HepG2 (cell line): Measurements from ENCODE around the gene CMTM2. TPM values are rescaled to one million over a fixed set of nuclear protein-coding genes. Genes with fewer than 3 reads are reported as not detected.
A peak's percentile ranks its signal among the peaks of the same experiment; 100 is the strongest.

ENCODE experiments used
- BORCS8-MEF2B ChIP-seq: sonication (generic); formaldehyde crosslinking; IDR thresholded peaks from 2 replicates; pipeline ENCODE4 v1.8.0; 2022; ENCODE audit warnings: mild to moderate bottlenecking, missing genetic modification reagents
- CTCF ChIP-seq: sonication (generic); formaldehyde crosslinking; IDR thresholded peaks from 2 replicates; pipeline ENCODE4 v1.5.0; 2020; ENCODE audit warnings: mild to moderate bottlenecking, missing genetic modification reagents, moderate library complexity
- FOXA3 ChIP-seq: IDR thresholded peaks from 2 replicates; pipeline ENCODE4 v1.6.1; 2016; ENCODE audit warnings: missing genetic modification reagents, missing compliant biosample characterization
- GABPA ChIP-seq, 2 experiments: IDR thresholded peaks; 2 replicates each; pipeline ENCODE4 v1.6.1; 2011 to 2016; ENCODE audit warnings: low read depth in 2 of 2, low read length in 1 of 2, missing biosample characterization in 1 of 2, missing genetic modification characterization in 1 of 2
- KDM1A ChIP-seq: IDR thresholded peaks from 2 replicates; pipeline ENCODE4 v1.6.1; 2016; ENCODE audit warnings: missing compliant biosample characterization
- POLR2A ChIP-seq, 2 experiments: IDR thresholded peaks; 2 replicates each; pipeline ENCODE4 v1.6.1; 2011; ENCODE audit warnings: low read depth in 2 of 2, low read length in 2 of 2, mild to moderate bottlenecking in 1 of 2, moderate library complexity in 1 of 2; ENCODE audit not compliant: insufficient read depth in 1 of 2
- POLR2G ChIP-seq: fragments of 200-400 bp; formaldehyde crosslinking; IDR thresholded peaks from 2 replicates; pipeline ENCODE4 v1.6.1; 2018; ENCODE audit warnings: mild to moderate bottlenecking, low read depth, low read length, moderate library complexity
- REPIN1 ChIP-seq: sonication (generic); formaldehyde crosslinking; IDR thresholded peaks from 2 replicates; pipeline ENCODE4 v1.8.0; 2022; ENCODE audit warnings: missing genetic modification reagents, low read depth, mild to moderate bottlenecking, borderline replicate concordance
- TBX2 ChIP-seq: sonication (generic); formaldehyde crosslinking; IDR thresholded peaks from 2 replicates; pipeline ENCODE4 v1.5.0; 2020; ENCODE audit warnings: missing genetic modification reagents, mild to moderate bottlenecking, borderline replicate concordance
- TGIF2 ChIP-seq: IDR thresholded peaks from 2 replicates; pipeline ENCODE4 v1.6.1; 2016; ENCODE audit warnings: control low read depth, missing compliant biosample characterization
- THRA ChIP-seq: sonication (generic); formaldehyde crosslinking; IDR thresholded peaks from 2 replicates; pipeline ENCODE4 v1.4.0; 2020; ENCODE audit warnings: missing genetic modification reagents, borderline replicate concordance
- ZNF121 ChIP-seq: sonication (generic); formaldehyde crosslinking; IDR thresholded peaks from 2 replicates; pipeline ENCODE4 v1.5.0; 2020; ENCODE audit warnings: mild to moderate bottlenecking, missing genetic modification reagents
- ZNF691 ChIP-seq: sonication (generic); formaldehyde crosslinking; IDR thresholded peaks from 2 replicates; pipeline ENCODE4 v1.4.0; 2020; ENCODE audit warnings: missing genetic modification reagents, low read depth, mild to moderate bottlenecking, borderline replicate concordance
- ZNF713 ChIP-seq: sonication (generic); formaldehyde crosslinking; IDR thresholded peaks from 2 replicates; pipeline ENCODE4 v1.4.0; 2020; ENCODE audit warnings: mild to moderate bottlenecking, missing genetic modification reagents
- polyA plus RNA-seq, 8 experiments: library from polyadenylated mRNA; depleted of rRNA in 3 of 8; stranded (reverse) in 7 of 8; unstranded in 1 of 8; fragments of >200 nt; fragmentation: Illumina TruSeq in 4 of 8; extraction: Trizol in 4 of 8; gene quantifications; 2 replicates each; pipeline versions ENCODE4 v1.2.1 to v1.2.3, GENCODE V29; 2011 to 2016; ENCODE audit warnings: low read depth in 4 of 8, missing spikeins in 1 of 8, mixed read lengths in 1 of 8; ENCODE audit not compliant: insufficient read depth in 1 of 8
- total RNA-seq, 5 experiments: library from RNA; depleted of rRNA; stranded (reverse); fragments of >200 nt; fragmentation: Illumina TruSeq; extraction: Trizol; gene quantifications; 2 replicates each; pipeline ENCODE4 v1.2.3, GENCODE V29; 2016; ENCODE audit warnings: low read depth in 1 of 5
- TF ChIP-seq, protein P1 (sequence below): IDR thresholded peaks from 2 replicates; pipeline ENCODE4 v1.6.1; 2012; ENCODE audit warnings: inconsistent platforms
- TF ChIP-seq, protein P2 (sequence below): IDR thresholded peaks from 2 replicates; pipeline ENCODE4 v1.4.0; 2020; ENCODE audit warnings: mild to moderate bottlenecking, missing genetic modification reagents
- TF ChIP-seq, protein P3 (sequence below): IDR thresholded peaks from 2 replicates; pipeline ENCODE4 v1.6.1; 2012; ENCODE audit warnings: low read depth, low read length, improper control_type of control experiment

The CMTM2 gene
- total and polyA plus RNA-seq, 2 of the 13 experiments (the other 11 are each of a cell fraction or from before 2014, with no cell fraction given) = not detected

DNA sequence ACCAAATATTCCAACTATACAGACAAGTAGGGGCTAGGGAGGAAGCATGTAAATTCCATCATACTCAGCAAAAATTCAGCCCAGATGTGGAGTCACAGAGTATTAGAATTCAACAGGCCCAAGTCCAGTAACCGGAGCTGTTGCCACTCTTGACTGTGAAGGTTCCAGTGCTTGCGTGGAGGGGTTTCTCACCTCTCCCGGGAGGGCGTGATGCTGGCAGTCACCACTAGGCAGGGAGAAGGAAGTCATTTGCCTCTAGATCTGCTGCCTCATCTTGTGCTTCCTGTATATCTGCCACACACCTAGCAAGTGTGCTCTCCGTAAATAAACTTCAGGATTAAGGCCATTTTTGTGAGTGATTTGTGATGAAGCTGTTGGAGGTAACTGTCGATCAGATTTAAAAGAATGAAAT is 27.9 kb upstream of the CMTM2 start (continued):
- TF ChIP-seq CTCF = peak; percentile 44
- TF ChIP-seq GABPA (IDR thresholded peaks at IDR 0.05; ENCODE audit: low read depth, low read length) = no peak
- peak; percentile 53; the same call in 1 of the 2 replicates for TF ChIP-seq GABPA (CRISPR knock-in tag; IDR thresholded peaks at IDR 0.05; ENCODE audit: low read depth)
- no peak for TF ChIP-seq ZNF713 (CRISPR knock-in tag)
- 0 out of 2 replicates have a peak, but pooled peaks have one; percentile 7 for TF ChIP-seq FOXA3
- 0 out of 2 replicates have a peak, but pooled peaks have one; percentile 45 for TF ChIP-seq BORCS8-MEF2B (CRISPR knock-in tag)
- TF ChIP-seq ZNF691 (CRISPR knock-in tag) = peak; percentile 37; the same call in 1 of the 2 replicates
- no peak for TF ChIP-seq ZNF121 (CRISPR knock-in tag)
- TF ChIP-seq, protein P1, sequence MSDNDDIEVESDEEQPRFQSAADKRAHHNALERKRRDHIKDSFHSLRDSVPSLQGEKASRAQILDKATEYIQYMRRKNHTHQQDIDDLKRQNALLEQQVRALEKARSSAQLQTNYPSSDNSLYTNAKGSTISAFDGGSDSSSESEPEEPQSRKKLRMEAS = peak; percentile 55
- 0 out of 2 replicates have a peak, but pooled peaks have one; percentile 39 for TF ChIP-seq REPIN1 (CRISPR knock-in tag)
- TF ChIP-seq POLR2A (IDR thresholded peaks at IDR 0.05; ENCODE audit: insufficient read depth in 1 of 2, low read depth in 2 of 2, low read length in 2 of 2) = peak; percentile 52 to 54; a peak in 3 of 4 replicates
- TF ChIP-seq TGIF2 = no peak; the same call in 1 of the 2 replicates
- TF ChIP-seq KDM1A = no peak
- TF ChIP-seq TBX2 (CRISPR knock-in tag) = peak; percentile 42; the same call in 1 of the 2 replicates
- peak; percentile 31; the same call in 1 of the 2 replicates for TF ChIP-seq POLR2G
- TF ChIP-seq, protein P2, sequence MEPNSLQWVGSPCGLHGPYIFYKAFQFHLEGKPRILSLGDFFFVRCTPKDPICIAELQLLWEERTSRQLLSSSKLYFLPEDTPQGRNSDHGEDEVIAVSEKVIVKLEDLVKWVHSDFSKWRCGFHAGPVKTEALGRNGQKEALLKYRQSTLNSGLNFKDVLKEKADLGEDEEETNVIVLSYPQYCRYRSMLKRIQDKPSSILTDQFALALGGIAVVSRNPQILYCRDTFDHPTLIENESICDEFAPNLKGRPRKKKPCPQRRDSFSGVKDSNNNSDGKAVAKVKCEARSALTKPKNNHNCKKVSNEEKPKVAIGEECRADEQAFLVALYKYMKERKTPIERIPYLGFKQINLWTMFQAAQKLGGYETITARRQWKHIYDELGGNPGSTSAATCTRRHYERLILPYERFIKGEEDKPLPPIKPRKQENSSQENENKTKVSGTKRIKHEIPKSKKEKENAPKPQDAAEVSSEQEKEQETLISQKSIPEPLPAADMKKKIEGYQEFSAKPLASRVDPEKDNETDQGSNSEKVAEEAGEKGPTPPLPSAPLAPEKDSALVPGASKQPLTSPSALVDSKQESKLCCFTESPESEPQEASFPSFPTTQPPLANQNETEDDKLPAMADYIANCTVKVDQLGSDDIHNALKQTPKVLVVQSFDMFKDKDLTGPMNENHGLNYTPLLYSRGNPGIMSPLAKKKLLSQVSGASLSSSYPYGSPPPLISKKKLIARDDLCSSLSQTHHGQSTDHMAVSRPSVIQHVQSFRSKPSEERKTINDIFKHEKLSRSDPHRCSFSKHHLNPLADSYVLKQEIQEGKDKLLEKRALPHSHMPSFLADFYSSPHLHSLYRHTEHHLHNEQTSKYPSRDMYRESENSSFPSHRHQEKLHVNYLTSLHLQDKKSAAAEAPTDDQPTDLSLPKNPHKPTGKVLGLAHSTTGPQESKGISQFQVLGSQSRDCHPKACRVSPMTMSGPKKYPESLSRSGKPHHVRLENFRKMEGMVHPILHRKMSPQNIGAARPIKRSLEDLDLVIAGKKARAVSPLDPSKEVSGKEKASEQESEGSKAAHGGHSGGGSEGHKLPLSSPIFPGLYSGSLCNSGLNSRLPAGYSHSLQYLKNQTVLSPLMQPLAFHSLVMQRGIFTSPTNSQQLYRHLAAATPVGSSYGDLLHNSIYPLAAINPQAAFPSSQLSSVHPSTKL = 0 out of 2 replicates have a peak, but pooled peaks have one; percentile 13
- TF ChIP-seq, protein P3, sequence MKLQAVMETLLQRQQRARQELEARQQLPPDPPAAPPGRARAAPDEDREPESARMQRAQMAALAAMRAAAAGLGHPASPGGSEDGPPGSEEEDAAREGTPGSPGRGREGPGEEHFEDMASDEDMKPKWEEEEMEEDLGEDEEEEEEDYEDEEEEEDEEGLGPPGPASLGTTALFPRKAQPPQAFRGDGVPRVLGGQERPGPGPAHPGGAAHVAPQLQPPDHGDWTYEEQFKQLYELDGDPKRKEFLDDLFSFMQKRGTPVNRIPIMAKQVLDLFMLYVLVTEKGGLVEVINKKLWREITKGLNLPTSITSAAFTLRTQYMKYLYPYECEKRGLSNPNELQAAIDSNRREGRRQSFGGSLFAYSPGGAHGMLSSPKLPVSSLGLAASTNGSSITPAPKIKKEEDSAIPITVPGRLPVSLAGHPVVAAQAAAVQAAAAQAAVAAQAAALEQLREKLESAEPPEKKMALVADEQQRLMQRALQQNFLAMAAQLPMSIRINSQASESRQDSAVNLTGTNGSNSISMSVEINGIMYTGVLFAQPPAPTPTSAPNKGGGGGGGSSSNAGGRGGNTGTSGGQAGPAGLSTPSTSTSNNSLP = 0 out of 2 replicates have a peak, but pooled peaks have one; percentile 34
- TF ChIP-seq THRA (CRISPR knock-in tag) = no peak
- TF ChIP-seq, all 625 proteins: peak for 42
